Measurements from ENCODE around the gene TECPR1.

DNA sequence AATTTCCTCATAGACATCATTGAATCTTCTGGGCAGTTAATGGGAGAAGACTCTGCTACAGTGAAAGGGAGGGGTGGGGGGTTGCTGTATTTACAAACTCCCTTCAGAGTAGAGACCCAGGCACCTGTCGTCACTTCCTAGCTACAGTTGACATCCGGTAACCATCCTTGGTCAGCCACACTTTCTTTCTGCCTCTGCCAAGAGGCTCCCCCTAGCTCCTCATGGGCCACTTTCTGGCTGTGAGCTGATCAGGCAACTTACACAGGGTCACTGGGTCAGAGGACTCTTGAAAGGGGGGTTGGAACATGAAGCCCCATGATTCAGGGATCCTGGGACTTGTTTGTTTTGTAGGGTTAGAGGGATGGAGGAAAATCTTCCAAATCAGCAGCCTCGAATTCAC lies 1.2 kb downstream of the TECPR1 start:
- TF ChIP-seq, protein P1, sequence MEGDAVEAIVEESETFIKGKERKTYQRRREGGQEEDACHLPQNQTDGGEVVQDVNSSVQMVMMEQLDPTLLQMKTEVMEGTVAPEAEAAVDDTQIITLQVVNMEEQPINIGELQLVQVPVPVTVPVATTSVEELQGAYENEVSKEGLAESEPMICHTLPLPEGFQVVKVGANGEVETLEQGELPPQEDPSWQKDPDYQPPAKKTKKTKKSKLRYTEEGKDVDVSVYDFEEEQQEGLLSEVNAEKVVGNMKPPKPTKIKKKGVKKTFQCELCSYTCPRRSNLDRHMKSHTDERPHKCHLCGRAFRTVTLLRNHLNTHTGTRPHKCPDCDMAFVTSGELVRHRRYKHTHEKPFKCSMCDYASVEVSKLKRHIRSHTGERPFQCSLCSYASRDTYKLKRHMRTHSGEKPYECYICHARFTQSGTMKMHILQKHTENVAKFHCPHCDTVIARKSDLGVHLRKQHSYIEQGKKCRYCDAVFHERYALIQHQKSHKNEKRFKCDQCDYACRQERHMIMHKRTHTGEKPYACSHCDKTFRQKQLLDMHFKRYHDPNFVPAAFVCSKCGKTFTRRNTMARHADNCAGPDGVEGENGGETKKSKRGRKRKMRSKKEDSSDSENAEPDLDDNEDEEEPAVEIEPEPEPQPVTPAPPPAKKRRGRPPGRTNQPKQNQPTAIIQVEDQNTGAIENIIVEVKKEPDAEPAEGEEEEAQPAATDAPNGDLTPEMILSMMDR (conservative IDR thresholded peaks at IDR 0.05; ENCODE audit: low read depth in 2 of 2): peak in 1 of 2 experiments; percentile 18; a peak in 1 of 4 replicates
- TF ChIP-seq EZH2 (IDR thresholded peaks at IDR 0.05; ENCODE audit: low read depth, unreplicated experiment) (no peak), STAT1 (IDR thresholded peaks at IDR 0.05; ENCODE audit: unreplicated experiment) (no peak), EZH2phosphoT487 (IDR thresholded peaks at IDR 0.05; ENCODE audit: unreplicated experiment) (no peak), JUNB (IDR thresholded peaks at IDR 0.05; ENCODE audit: unreplicated experiment) (no peak), POLR2AphosphoS5 (IDR thresholded peaks at IDR 0.05; ENCODE audit: low read depth) (no peak), CREB1 (CRISPR knock-in tag; IDR thresholded peaks at IDR 0.05; ENCODE audit: low read depth) (no peak), ZNF331 (CRISPR knock-in tag; IDR thresholded peaks at IDR 0.05; ENCODE audit: low read depth) (no peak)
- TF ChIP-seq, protein P2, sequence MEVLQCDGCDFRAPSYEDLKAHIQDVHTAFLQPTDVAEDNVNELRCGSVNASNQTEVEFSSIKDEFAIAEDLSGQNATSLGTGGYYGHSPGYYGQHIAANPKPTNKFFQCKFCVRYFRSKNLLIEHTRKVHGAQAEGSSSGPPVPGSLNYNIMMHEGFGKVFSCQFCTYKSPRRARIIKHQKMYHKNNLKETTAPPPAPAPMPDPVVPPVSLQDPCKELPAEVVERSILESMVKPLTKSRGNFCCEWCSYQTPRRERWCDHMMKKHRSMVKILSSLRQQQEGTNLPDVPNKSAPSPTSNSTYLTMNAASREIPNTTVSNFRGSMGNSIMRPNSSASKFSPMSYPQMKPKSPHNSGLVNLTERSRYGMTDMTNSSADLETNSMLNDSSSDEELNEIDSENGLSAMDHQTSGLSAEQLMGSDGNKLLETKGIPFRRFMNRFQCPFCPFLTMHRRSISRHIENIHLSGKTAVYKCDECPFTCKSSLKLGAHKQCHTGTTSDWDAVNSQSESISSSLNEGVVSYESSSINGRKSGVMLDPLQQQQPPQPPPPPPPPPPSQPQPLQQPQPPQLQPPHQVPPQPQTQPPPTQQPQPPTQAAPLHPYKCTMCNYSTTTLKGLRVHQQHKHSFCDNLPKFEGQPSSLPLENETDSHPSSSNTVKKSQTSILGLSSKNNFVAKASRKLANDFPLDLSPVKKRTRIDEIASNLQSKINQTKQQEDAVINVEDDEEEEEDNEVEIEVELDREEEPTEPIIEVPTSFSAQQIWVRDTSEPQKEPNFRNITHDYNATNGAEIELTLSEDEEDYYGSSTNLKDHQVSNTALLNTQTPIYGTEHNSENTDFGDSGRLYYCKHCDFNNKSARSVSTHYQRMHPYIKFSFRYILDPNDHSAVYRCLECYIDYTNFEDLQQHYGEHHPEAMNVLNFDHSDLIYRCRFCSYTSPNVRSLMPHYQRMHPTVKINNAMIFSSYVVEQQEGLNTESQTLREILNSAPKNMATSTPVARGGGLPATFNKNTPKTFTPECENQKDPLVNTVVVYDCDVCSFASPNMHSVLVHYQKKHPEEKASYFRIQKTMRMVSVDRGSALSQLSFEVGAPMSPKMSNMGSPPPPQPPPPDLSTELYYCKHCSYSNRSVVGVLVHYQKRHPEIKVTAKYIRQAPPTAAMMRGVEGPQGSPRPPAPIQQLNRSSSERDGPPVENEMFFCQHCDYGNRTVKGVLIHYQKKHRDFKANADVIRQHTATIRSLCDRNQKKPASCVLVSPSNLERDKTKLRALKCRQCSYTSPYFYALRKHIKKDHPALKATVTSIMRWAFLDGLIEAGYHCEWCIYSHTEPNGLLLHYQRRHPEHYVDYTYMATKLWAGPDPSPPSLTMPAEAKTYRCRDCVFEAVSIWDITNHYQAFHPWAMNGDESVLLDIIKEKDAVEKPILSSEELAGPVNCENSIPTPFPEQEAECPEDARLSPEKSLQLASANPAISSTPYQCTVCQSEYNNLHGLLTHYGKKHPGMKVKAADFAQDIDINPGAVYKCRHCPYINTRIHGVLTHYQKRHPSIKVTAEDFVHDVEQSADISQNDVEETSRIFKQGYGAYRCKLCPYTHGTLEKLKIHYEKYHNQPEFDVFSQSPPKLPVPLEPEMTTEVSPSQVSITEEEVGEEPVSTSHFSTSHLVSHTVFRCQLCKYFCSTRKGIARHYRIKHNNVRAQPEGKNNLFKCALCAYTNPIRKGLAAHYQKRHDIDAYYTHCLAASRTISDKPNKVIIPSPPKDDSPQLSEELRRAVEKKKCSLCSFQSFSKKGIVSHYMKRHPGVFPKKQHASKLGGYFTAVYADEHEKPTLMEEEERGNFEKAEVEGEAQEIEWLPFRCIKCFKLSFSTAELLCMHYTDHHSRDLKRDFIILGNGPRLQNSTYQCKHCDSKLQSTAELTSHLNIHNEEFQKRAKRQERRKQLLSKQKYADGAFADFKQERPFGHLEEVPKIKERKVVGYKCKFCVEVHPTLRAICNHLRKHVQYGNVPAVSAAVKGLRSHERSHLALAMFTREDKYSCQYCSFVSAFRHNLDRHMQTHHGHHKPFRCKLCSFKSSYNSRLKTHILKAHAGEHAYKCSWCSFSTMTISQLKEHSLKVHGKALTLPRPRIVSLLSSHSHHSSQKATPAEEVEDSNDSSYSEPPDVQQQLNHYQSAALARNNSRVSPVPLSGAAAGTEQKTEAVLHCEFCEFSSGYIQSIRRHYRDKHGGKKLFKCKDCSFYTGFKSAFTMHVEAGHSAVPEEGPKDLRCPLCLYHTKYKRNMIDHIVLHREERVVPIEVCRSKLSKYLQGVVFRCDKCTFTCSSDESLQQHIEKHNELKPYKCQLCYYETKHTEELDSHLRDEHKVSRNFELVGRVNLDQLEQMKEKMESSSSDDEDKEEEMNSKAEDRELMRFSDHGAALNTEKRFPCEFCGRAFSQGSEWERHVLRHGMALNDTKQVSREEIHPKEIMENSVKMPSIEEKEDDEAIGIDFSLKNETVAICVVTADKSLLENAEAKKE (CRISPR knock-in tag; IDR thresholded peaks at IDR 0.05): no peak
- TF ChIP-seq, protein P3, sequence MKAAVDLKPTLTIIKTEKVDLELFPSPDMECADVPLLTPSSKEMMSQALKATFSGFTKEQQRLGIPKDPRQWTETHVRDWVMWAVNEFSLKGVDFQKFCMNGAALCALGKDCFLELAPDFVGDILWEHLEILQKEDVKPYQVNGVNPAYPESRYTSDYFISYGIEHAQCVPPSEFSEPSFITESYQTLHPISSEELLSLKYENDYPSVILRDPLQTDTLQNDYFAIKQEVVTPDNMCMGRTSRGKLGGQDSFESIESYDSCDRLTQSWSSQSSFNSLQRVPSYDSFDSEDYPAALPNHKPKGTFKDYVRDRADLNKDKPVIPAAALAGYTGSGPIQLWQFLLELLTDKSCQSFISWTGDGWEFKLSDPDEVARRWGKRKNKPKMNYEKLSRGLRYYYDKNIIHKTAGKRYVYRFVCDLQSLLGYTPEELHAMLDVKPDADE (IDR thresholded peaks at IDR 0.05): no peak
- TF ChIP-seq, protein P4, sequence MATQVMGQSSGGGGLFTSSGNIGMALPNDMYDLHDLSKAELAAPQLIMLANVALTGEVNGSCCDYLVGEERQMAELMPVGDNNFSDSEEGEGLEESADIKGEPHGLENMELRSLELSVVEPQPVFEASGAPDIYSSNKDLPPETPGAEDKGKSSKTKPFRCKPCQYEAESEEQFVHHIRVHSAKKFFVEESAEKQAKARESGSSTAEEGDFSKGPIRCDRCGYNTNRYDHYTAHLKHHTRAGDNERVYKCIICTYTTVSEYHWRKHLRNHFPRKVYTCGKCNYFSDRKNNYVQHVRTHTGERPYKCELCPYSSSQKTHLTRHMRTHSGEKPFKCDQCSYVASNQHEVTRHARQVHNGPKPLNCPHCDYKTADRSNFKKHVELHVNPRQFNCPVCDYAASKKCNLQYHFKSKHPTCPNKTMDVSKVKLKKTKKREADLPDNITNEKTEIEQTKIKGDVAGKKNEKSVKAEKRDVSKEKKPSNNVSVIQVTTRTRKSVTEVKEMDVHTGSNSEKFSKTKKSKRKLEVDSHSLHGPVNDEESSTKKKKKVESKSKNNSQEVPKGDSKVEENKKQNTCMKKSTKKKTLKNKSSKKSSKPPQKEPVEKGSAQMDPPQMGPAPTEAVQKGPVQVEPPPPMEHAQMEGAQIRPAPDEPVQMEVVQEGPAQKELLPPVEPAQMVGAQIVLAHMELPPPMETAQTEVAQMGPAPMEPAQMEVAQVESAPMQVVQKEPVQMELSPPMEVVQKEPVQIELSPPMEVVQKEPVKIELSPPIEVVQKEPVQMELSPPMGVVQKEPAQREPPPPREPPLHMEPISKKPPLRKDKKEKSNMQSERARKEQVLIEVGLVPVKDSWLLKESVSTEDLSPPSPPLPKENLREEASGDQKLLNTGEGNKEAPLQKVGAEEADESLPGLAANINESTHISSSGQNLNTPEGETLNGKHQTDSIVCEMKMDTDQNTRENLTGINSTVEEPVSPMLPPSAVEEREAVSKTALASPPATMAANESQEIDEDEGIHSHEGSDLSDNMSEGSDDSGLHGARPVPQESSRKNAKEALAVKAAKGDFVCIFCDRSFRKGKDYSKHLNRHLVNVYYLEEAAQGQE (IDR thresholded peaks at IDR 0.05; ENCODE audit: unreplicated experiment): no peak

Data from GM23338 (cell line).